Neuronal stem cell (in vitro differentiated cells): ENCODE data around the gene OR10H4.

Source experiments
- DNase-seq: peaks from one replicate; pipeline ENCODE4 v3.0.0-alpha.2; 2013; ENCODE audit warnings: low spot score
- H2AFZ ChIP-seq: one replicate; pipeline ENCODE4 v1.6.1; 2013; ENCODE audit warnings: mild to moderate bottlenecking, low read length, inconsistent platforms
- H2AK5ac ChIP-seq: 2 replicates; pipeline ENCODE4 v1.6.1; 2013; ENCODE audit warnings: low read depth, mild to moderate bottlenecking, inconsistent platforms, low read length, moderate library complexity, mixed read lengths
- H2BK120ac ChIP-seq: 2 replicates; pipeline ENCODE4 v1.6.1; 2013; ENCODE audit warnings: low read depth, mild to moderate bottlenecking, inconsistent platforms, low read length, moderate library complexity, mixed read lengths
- H2BK12ac ChIP-seq: one replicate; pipeline ENCODE4 v1.6.1; 2013; ENCODE audit warnings: low read length, inconsistent platforms
- H2BK15ac ChIP-seq: 2 replicates; pipeline ENCODE4 v1.6.1; 2013; ENCODE audit warnings: mild to moderate bottlenecking, low read length, inconsistent platforms, mixed read lengths
- H2BK5ac ChIP-seq: one replicate; pipeline ENCODE4 v1.6.1; 2013; ENCODE audit warnings: inconsistent platforms, mild to moderate bottlenecking, low read length, moderate library complexity
- H3K14ac ChIP-seq: one replicate; pipeline ENCODE4 v1.6.1; 2013; ENCODE audit warnings: low read length, inconsistent platforms
- H3K18ac ChIP-seq: 2 replicates; pipeline ENCODE4 v1.6.1; 2013; ENCODE audit warnings: low read length, inconsistent platforms
- H3K23ac ChIP-seq: 2 replicates; pipeline ENCODE4 v1.6.1; 2013; ENCODE audit warnings: low read depth, mild to moderate bottlenecking, mixed read lengths, low read length, inconsistent platforms; ENCODE audit not compliant: poor library complexity
- H3K27ac ChIP-seq: replicated peaks from 3 replicates; pipeline ENCODE4 v1.5.1; 2013; ENCODE audit warnings: low read length, inconsistent platforms
- H3K27me3 ChIP-seq, 3 experiments: 2 replicates each; pipeline ENCODE4 v1.6.1; 2013; ENCODE audit warnings: low read length in 3 of 3, mild to moderate bottlenecking in 2 of 3, inconsistent platforms in 1 of 3, low read depth in 1 of 3, mixed read lengths in 1 of 3, moderate library complexity in 1 of 3; ENCODE audit not compliant: control insufficient read depth in 3 of 3, insufficient read depth in 3 of 3
- H3K36me3 ChIP-seq, 2 donors: replicated peaks in 1 of 2; 2 replicates each; pipeline ENCODE4 v1.6.1; 2013; ENCODE audit warnings: low read length in 2 of 2; ENCODE audit not compliant: control insufficient read depth in 2 of 2, insufficient read depth in 2 of 2
- H3K4ac ChIP-seq: 2 replicates; pipeline ENCODE4 v1.6.1; 2013; ENCODE audit warnings: inconsistent platforms, mild to moderate bottlenecking, low read length, moderate library complexity
- H3K4me1 ChIP-seq, 2 donors: 1 replicate in 1 of 2; 2 replicates in 1 of 2; pipeline ENCODE4 v1.6.1; 2013; ENCODE audit warnings: low read length in 2 of 2, low read depth in 1 of 2; ENCODE audit not compliant: control insufficient read depth in 2 of 2, insufficient read depth in 1 of 2
- H3K4me2 ChIP-seq: one replicate; pipeline ENCODE4 v1.6.1; 2013; ENCODE audit warnings: mild to moderate bottlenecking, low read length, inconsistent platforms; ENCODE audit not compliant: insufficient read depth, poor library complexity, severe bottlenecking
- H3K4me3 ChIP-seq, 2 donors: 2 replicates each; pipeline ENCODE4 v1.5.1; 2013; ENCODE audit warnings: low read length in 2 of 2, mild to moderate bottlenecking in 2 of 2, inconsistent platforms in 1 of 2, moderate library complexity in 1 of 2
- H3K79me1 ChIP-seq: one replicate; pipeline ENCODE4 v1.6.1; 2013; ENCODE audit warnings: low read depth, mild to moderate bottlenecking, inconsistent platforms, low read length, moderate library complexity
- H3K9ac ChIP-seq: one replicate; pipeline ENCODE4 v1.6.1; 2013; ENCODE audit warnings: mild to moderate bottlenecking, low read depth, low read length, inconsistent platforms; ENCODE audit not compliant: poor library complexity
- H3K9me3 ChIP-seq, 2 donors: replicated peaks in 1 of 2; 2 replicates each; pipeline versions ENCODE3 to v1.6.1; 2013; ENCODE audit warnings: low read length in 2 of 2, mild to moderate bottlenecking in 2 of 2, inconsistent platforms in 1 of 2, low read depth in 1 of 2, mixed read lengths in 1 of 2, moderate library complexity in 1 of 2; ENCODE audit not compliant: control insufficient read depth in 2 of 2, insufficient read depth in 1 of 2
- H4K8ac ChIP-seq: one replicate; pipeline ENCODE4 v1.6.1; 2013; ENCODE audit warnings: low read depth, mild to moderate bottlenecking, inconsistent platforms, low read length, moderate library complexity
- H4K91ac ChIP-seq: one replicate; pipeline ENCODE4 v1.6.1; 2013; ENCODE audit warnings: low read length, low read depth, mild to moderate bottlenecking, inconsistent platforms; ENCODE audit not compliant: poor library complexity
- WGBS, 2 donors: extraction: QIAGEN DNeasy Blood & Tissue Kit; methylation state at CpG; one replicate each; pipeline ENCODE4 v1.1.7; 2013; ENCODE audit warnings: missing lambda C conversion rate in 2 of 2, mixed read lengths in 1 of 2; ENCODE audit not compliant: insufficient read length in 2 of 2, insufficient replicate concordance in 1 of 2; ENCODE audit errors: extremely low coverage in 2 of 2; 5-methylcytosine and 5-hydroxymethylcytosine counted together

The OR10H4 gene

DNA sequence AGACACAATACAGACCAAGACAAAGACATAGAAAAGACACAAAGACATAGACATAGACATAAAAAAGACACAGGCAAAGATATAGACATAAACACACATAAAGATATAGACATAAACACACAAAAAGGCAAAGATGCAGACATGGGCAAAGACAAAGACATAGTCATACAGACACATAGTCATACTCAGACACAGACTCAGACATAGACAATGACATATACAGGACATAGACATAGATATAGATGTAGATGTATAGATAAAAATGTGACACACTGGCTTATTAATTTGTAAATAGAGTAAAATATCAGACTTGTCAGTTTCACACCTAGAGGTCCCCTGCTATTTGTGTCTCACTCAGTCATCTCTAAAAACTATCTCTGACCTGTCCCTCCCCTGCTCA, 42.8 kb downstream of the OR10H4 start:
- no peak overlapping the region for H3K4me3 ChIP-seq
- peaks cover 0 to 21% of the 10 kb centered on the region in 2 donors for H3K9me3 ChIP-seq
- no peaks in the 10 kb centered on the region for H3K4me1 ChIP-seq
- no peaks in the 10 kb centered on the region for H3K36me3 ChIP-seq
- no peak overlapping the region for H2BK5ac ChIP-seq
- H4K8ac ChIP-seq = no peak overlapping the region
- DNase-seq = no peak
- no peaks in the 10 kb centered on the region for H3K79me1 ChIP-seq
- H3K4me2 ChIP-seq = no peak overlapping the region
- H3K23ac ChIP-seq = no peak overlapping the region
- H3K27me3 ChIP-seq = no peaks in the 10 kb centered on the region
- H3K27ac ChIP-seq = no peak overlapping the region
- H2AK5ac ChIP-seq = no peak overlapping the region
- no peak overlapping the region for H3K4ac ChIP-seq
- H2BK120ac ChIP-seq = no peak overlapping the region
- no peak overlapping the region for H3K9ac ChIP-seq
- no peak overlapping the region for H4K91ac ChIP-seq
- H2AFZ ChIP-seq = no peak overlapping the region
- no peak overlapping the region for H3K14ac ChIP-seq
- H2BK12ac ChIP-seq = no peak overlapping the region
- H3K18ac ChIP-seq = no peak overlapping the region
- no peak overlapping the region for H2BK15ac ChIP-seq

DNA sequence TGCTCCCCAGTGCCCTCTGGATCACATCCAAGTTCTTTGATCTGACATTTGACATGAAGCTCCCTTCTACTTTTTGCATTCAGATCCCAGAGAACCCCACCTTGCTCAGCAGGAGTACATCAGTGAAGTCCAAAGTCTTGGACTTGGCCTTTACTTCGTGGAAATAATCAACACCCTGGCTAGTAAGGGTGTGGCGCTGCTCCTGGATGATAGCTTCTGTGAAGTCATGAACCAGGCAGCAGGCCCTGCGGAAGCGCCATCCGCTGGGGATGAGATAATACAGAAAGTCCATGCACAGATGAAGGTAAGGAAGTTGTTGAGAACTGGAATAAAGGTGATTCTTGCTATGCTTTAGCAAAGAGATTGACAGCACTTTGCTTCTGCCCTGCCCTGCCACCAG, 43.2 kb downstream of the OR10H4 start:
- Histone ChIP-seq H4K91ac (no peak overlapping the region), H3K4ac (no peak overlapping the region), H3K9me3 (peaks cover 0 to 21% of the 10 kb centered on the region in 2 donors), H2BK120ac (no peak overlapping the region), H3K4me1 (no peaks in the 10 kb centered on the region), H3K4me2 (no peak overlapping the region), H2AK5ac (no peak overlapping the region), H2BK15ac (no peak overlapping the region), H3K4me3 (no peak overlapping the region), H4K8ac (no peak overlapping the region), H2AFZ (no peak overlapping the region), H3K79me1 (no peaks in the 10 kb centered on the region), H3K14ac (no peak overlapping the region), H3K23ac (no peak overlapping the region), H3K27ac (no peak overlapping the region), H3K18ac (no peak overlapping the region), H2BK12ac (no peak overlapping the region), H3K27me3 (no peaks in the 10 kb centered on the region), H3K9ac (no peak overlapping the region), H2BK5ac (no peak overlapping the region), H3K36me3 (no peaks in the 10 kb centered on the region)
- no peak for DNase-seq
- WGBS, 2 donors = no CpG with 5 or more reads among the region's 5 CpGs

- Histone ChIP-seq H3K27ac (no peak overlapping the region), H2BK12ac (no peak overlapping the region), H2BK5ac (no peak overlapping the region), H3K9me3 (peaks cover 0 to 26% of the 10 kb centered on the region in 2 donors), H4K8ac (no peak overlapping the region), H4K91ac (no peak overlapping the region), H2AK5ac (no peak overlapping the region), H3K4me3 (no peak overlapping the region), H3K18ac (no peak overlapping the region), H2AFZ (no peak overlapping the region), H3K27me3 (peaks cover 0 to 9% (median 0%) of the 10 kb centered on the region in 3 experiments), H3K23ac (no peak overlapping the region), H3K9ac (no peak overlapping the region), H2BK15ac (no peak overlapping the region), H3K4me1 (no peaks in the 10 kb centered on the region), H3K4ac (no peak overlapping the region), H3K14ac (no peak overlapping the region), H3K36me3 (no peaks in the 10 kb centered on the region), H3K79me1 (no peaks in the 10 kb centered on the region), H3K4me2 (no peak overlapping the region), H2BK120ac (no peak overlapping the region)
- WGBS, 2 donors = no CpG with 5 or more reads among the region's 6 CpGs
- no peak for DNase-seq
Measured at GRCh38 chr19:15995536-15995935, 46.7 kb downstream of the OR10H4 start.

DNA sequence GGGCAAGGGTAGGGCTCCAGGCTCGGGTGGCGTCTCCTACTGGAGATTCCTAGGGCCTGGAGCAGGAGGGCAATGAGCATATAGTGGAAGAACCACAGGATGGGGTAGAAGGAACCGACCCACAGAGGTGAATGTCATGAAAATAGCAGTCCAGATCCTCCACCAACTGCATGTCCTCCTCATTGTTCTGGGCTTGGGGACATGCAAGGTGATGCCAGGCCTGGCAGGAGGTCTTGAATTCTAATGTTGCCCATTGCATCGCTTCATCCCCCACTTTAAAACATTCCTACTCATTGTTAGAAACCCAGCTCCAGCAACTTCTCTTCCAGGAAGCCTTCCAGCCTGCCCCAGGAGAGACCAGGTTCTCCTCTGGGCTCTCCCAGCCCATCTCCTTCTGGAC, 49.4 kb downstream of the OR10H4 start:
- Histone ChIP-seq H3K14ac (no peak overlapping the region), H2AK5ac (no peak overlapping the region), H2AFZ (no peak overlapping the region), H3K36me3 (no peaks in the 10 kb centered on the region), H2BK5ac (no peak overlapping the region), H3K4me1 (no peaks in the 10 kb centered on the region), H3K4me3 (peak overlapping the region in 1 of 2 donors; percentile 20), H3K4me2 (no peak overlapping the region), H3K18ac (no peak overlapping the region), H3K27ac (no peak overlapping the region), H3K9ac (no peak overlapping the region), H2BK12ac (no peak overlapping the region), H4K91ac (no peak overlapping the region), H3K9me3 (peaks cover 0 to 21% of the 10 kb centered on the region in 2 donors), H2BK120ac (no peak overlapping the region), H4K8ac (no peak overlapping the region), H3K27me3 (peaks cover 0 to 33% (median 0%) of the 10 kb centered on the region in 3 experiments), H3K79me1 (no peaks in the 10 kb centered on the region), H2BK15ac (no peak overlapping the region), H3K23ac (no peak overlapping the region), H3K4ac (no peak overlapping the region)
- DNase-seq = no peak
- WGBS, 2 donors = no CpG with 5 or more reads among the region's 4 CpGs
